K562 (cell line): ENCODE measurements around the gene PAM. TPM values are rescaled to one million over a fixed set of nuclear protein-coding genes. Genes with fewer than 3 reads are reported as not detected.

Source experiments
- ATAC-seq: fragments of 200-7000 bp; cut with Tn5 transposase; 3 replicates; pipeline ENCODE4 v1.9.1; 2020; ENCODE audit warnings: moderate library complexity
- BruUV-seq: library from RNA; stranded (reverse); fragments of 400-500 nt; replicated peaks from 2 replicates; lab custom pipeline; 2021; lab: Mats Ljungman, UMichigan
- CTCF ChIA-PET: fragments of 300-600 bp; formaldehyde crosslinking; extraction: SDS; loops from one replicate; lab custom pipeline; 2021; ENCODE audit warnings: low intra/inter-chr PET ratio; lab: Yijun Ruan, JAX
- POLR2A ChIA-PET: fragments of 300-600, 350-650 bp; sonication (Branson Sonifier 250); formaldehyde crosslinking; extraction: SDS; loops from one replicate; lab custom pipeline; 2021; ENCODE audit warnings: antibody characterized with exemption, inconsistent platforms; lab: Yijun Ruan, JAX
- DNase-seq, 4 experiments: peaks; one replicate each; pipeline versions ENCODE4 v3.0.0 to v3.0.0-alpha.2; 2011 to 2018; ENCODE audit warnings: low spot score in 3 of 4, mixed read lengths in 3 of 4; ENCODE audit errors: extremely low read depth in 1 of 4
- FAIRE-seq: peaks from 2 replicates; lab custom pipeline; 2011; peaks lifted over from hg19 to GRCh38; lab: Jason Lieb, UNC
- H2AFZ ChIP-seq: 2 replicates; pipeline ENCODE4 v1.6.0; 2011; ENCODE audit warnings: low read depth, low read length, control low read depth, inconsistent platforms
- H3K27ac ChIP-seq: fragments of 200-600 bp; 3 replicates; pipeline ENCODE4 v1.8.0; 2011; ENCODE audit warnings: low read depth, mild to moderate bottlenecking, control low read depth, inconsistent platforms, low read length, moderate library complexity, mixed read lengths; ENCODE audit errors: extremely low read depth
- H3K27me3 ChIP-seq, 2 experiments: fragments of 300-600 bp in 1 of 2; 2 replicates in 1 of 2; 3 replicates in 1 of 2; pipeline versions ENCODE4 v1.6.0 to v1.8.0; 2011; ENCODE audit warnings: inconsistent platforms in 2 of 2, low read length in 2 of 2, mild to moderate bottlenecking in 1 of 2, mixed read lengths in 1 of 2, moderate library complexity in 1 of 2; ENCODE audit not compliant: control insufficient read depth in 2 of 2, insufficient read depth in 2 of 2
- H3K36me3 ChIP-seq: fragments of 300-600 bp; 3 replicates; pipeline ENCODE4 v1.8.0; 2011; ENCODE audit warnings: mild to moderate bottlenecking, low read length, inconsistent platforms; ENCODE audit not compliant: control insufficient read depth, insufficient read depth
- H3K4me1 ChIP-seq, 2 experiments: fragments of 200-600 bp in 1 of 2; replicated peaks in 1 of 2; 2 replicates in 1 of 2; 3 replicates in 1 of 2; pipeline versions ENCODE4 v1.5.1 to v1.8.0; 2011; ENCODE audit warnings: inconsistent platforms in 2 of 2, low read length in 2 of 2, mild to moderate bottlenecking in 1 of 2, mixed read lengths in 1 of 2, moderate library complexity in 1 of 2; ENCODE audit not compliant: control insufficient read depth in 2 of 2, insufficient read depth in 2 of 2
- H3K4me2 ChIP-seq: 2 replicates; pipeline ENCODE4 v1.6.1; 2011; ENCODE audit warnings: low read length, control low read depth, inconsistent platforms, mixed read lengths; ENCODE audit not compliant: insufficient read depth
- H3K4me3 ChIP-seq: fragments of 200-600 bp; sonication (generic), shearing (Covaris generic); 2 replicates; pipeline ENCODE4 v1.5.1; 2016; ENCODE audit warnings: control low read depth, inconsistent platforms
- H3K79me2 ChIP-seq: fragments of 200-600 bp; 3 replicates; pipeline ENCODE4 v1.8.0; 2011; ENCODE audit warnings: low read length, inconsistent platforms; ENCODE audit not compliant: control insufficient read depth, insufficient read depth
- H3K9ac ChIP-seq, 2 experiments: 2 replicates each; pipeline versions ENCODE4 v1.6.0 to v1.6.1; 2011; ENCODE audit warnings: low read depth in 2 of 2, low read length in 2 of 2, control low read depth in 1 of 2, inconsistent platforms in 1 of 2, mild to moderate bottlenecking in 1 of 2, mixed read lengths in 1 of 2; ENCODE audit not compliant: insufficient read depth in 1 of 2
- H3K9me1 ChIP-seq: one replicate; pipeline ENCODE4 v1.6.0; 2011; ENCODE audit warnings: inconsistent platforms, mild to moderate bottlenecking, low read length, moderate library complexity; ENCODE audit not compliant: control insufficient read depth, insufficient read depth
- H3K9me3 ChIP-seq: replicated peaks from 2 replicates; pipeline ENCODE4 v1.5.1; 2011; ENCODE audit warnings: low read depth, low read length, inconsistent platforms; ENCODE audit not compliant: control insufficient read depth, insufficient read depth
- H4K20me1 ChIP-seq: replicated peaks from 2 replicates; pipeline ENCODE4 v1.6.1; 2011; ENCODE audit warnings: low read length, inconsistent platforms, mixed read lengths; ENCODE audit not compliant: control insufficient read depth, insufficient read depth
- CLOCK ChIP-seq: fragments of 250-450 bp; sonication (Bioruptor Pico); IDR thresholded peaks from 2 replicates; pipeline ENCODE4 v1.4.0; 2020; ENCODE audit warnings: mild to moderate bottlenecking, moderate library complexity, borderline replicate concordance
- EZH2 ChIP-seq: IDR thresholded peaks from 2 replicates; pipeline ENCODE4 v1.6.1; 2012; ENCODE audit warnings: low read depth, mild to moderate bottlenecking, inconsistent platforms, low read length, borderline replicate concordance
- JUND ChIP-seq, 2 experiments: IDR thresholded peaks; 2 replicates in 1 of 2; 3 replicates in 1 of 2; pipeline ENCODE4 v1.6.1; 2011; ENCODE audit warnings: borderline replicate concordance in 2 of 2, low read depth in 2 of 2, low read length in 2 of 2, improper control_type of control experiment in 1 of 2, missing biosample characterization in 1 of 2, missing genetic modification characterization in 1 of 2, missing genetic modification reagents in 1 of 2
- RB1 ChIP-seq: fragments of 450-650 bp; IDR thresholded peaks from 2 replicates; pipeline ENCODE4 v1.6.1; 2017; ENCODE audit warnings: low read depth, mild to moderate bottlenecking
- SREBF1 ChIP-seq: fragments of 150-350 bp; IDR thresholded peaks from 2 replicates; pipeline ENCODE4 v1.6.1; 2014; ENCODE audit warnings: antibody characterized with exemption, low read depth, low read length, borderline replicate concordance
- SRSF1 ChIP-seq: fragments of 200-400 bp; formaldehyde crosslinking; IDR thresholded peaks from 2 replicates; pipeline ENCODE4 v1.6.1; 2017; ENCODE audit warnings: mild to moderate bottlenecking, low read depth, low read length, moderate library complexity
- TEAD1 ChIP-seq, 2 experiments: fragments of 450-650 bp in 1 of 2; sonication (generic) in 1 of 2; formaldehyde crosslinking; IDR thresholded peaks; 2 replicates each; pipeline versions ENCODE4 v1.4.0 to v1.8.0; 2020 to 2022; ENCODE audit warnings: mild to moderate bottlenecking in 2 of 2, missing genetic modification reagents in 1 of 2
- WGBS: fragments of 100-300 bp; shearing (Covaris generic); methylation state at CpG from one replicate; pipeline ENCODE4 v1.1.6; 2016; ENCODE audit warnings: low coverage, mixed read lengths; ENCODE audit not compliant: insufficient coverage; ENCODE audit errors: missing lambda C conversion rate; 5-methylcytosine and 5-hydroxymethylcytosine counted together
- in situ Hi-C: fragments of 300-500 bp; cut with MboI; formaldehyde crosslinking; loops from 4 replicates; pipeline ENCODE4 v1.15.0; 2018; ENCODE audit warnings: inconsistent platforms, mixed read lengths
- intact Hi-C: fragments of 100-400 bp; cut with micrococcal nuclease; formaldehyde crosslinking; loops from 2 replicates; pipeline ENCODE4 v1.14.2; 2022
- polyA plus RNA-seq, 8 experiments: library from polyadenylated mRNA; depleted of rRNA in 4 of 8; stranded (reverse) in 5 of 8; unstranded in 3 of 8; fragments of >200 nt; fragmentation: Nextera tagmentation in 2 of 8; fragmentation: Illumina TruSeq in 1 of 8; extraction: Ambion mirVana in 2 of 8; extraction: Trizol in 1 of 8; gene quantifications; 2 replicates each; pipeline versions ENCODE4 v1.2.1 to v1.2.3, GENCODE V29; 2011 to 2014; ENCODE audit warnings: inconsistent platforms in 1 of 8, missing spikeins in 1 of 8
- total RNA-seq, 7 experiments: library from RNA; depleted of rRNA in 6 of 7; stranded (reverse); fragments of >200 nt in 6 of 7; fragmentation: Illumina TruSeq in 2 of 7; extraction: Trizol in 2 of 7; gene quantifications; 2 replicates each; pipeline versions ENCODE4 v1.2.1 to v1.2.3, GENCODE V29; 2011 to 2021; ENCODE audit warnings: low replicate concordance in 1 of 7

PAM gene
- total and polyA plus RNA-seq, 9 of the 15 experiments (the other 6 are each of a cell fraction or from before 2014, with no cell fraction given) = 0.39 to 3.1 (median 0.77) TPM

- TF ChIP-seq CLOCK (CRISPR knock-in tag) = no peak
- TF ChIP-seq TEAD1 (CRISPR knock-in tag; IDR thresholded peaks at IDR 0.05) = no peak
- TF ChIP-seq SRSF1 = no peak
Measured at GRCh38 chr5:102742215-102742614, 12.9 kb upstream of the PAM start (continued).

DNA sequence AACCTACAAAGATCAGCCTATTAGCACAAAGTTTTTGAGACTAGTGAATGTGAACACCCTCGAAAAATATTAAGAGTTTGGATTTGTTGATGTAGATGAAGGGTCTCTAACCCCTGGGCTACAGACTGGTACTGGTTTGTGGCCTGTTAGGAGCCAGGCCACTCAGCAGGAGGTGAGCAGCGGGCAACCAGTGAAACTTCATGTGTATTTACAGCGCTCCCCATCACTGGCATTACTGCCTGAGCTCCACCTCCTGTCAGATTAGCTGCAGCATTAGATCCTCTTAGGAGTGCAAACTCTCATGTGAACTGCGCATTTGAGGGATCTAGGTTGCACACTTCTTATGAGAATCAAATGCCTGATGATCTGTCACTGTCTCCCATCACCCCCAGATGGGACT, 11.2 kb upstream of the PAM start:
- intact Hi-C loops = no loop called here
- Histone ChIP-seq H3K27ac (no peak overlapping the region), H3K9ac (no peak overlapping the region), H2AFZ (no peak overlapping the region), H3K4me3 (no peak overlapping the region), H3K79me2 (no peaks in the 10 kb centered on the region), H3K4me2 (no peak overlapping the region), H3K9me3 (no peaks in the 10 kb centered on the region), H3K27me3 (no peaks in the 10 kb centered on the region), H3K9me1 (no peaks in the 10 kb centered on the region), H4K20me1 (no peaks in the 10 kb centered on the region), H3K36me3 (no peaks in the 10 kb centered on the region), H3K4me1 (no peaks in the 10 kb centered on the region)
- ATAC-seq (no peak), FAIRE-seq (no peak), DNase-seq (no peak)
- POLR2A ChIA-PET = no interaction called here
- no peak for TF ChIP-seq EZH2
- no peak for TF ChIP-seq SREBF1
- TF ChIP-seq JUND (IDR thresholded peaks at IDR 0.05; ENCODE audit: borderline replicate concordance, low read depth, low read length) = no peak
- no peak for TF ChIP-seq JUND (tag; IDR thresholded peaks at IDR 0.05; ENCODE audit: borderline replicate concordance, low read depth, low read length)
- no peak for TF ChIP-seq RB1
- WGBS = 0% methylated on average over 4 of the region's 4 CpGs
- in situ Hi-C loops = no loop called here
- CTCF ChIA-PET = no interaction called here
- no TSS peak for BruUV-seq
